HL-60 (cell line): Measurements from ENCODE around the gene ARPC1B.
"Not testable (repeated sequence)": the region's sequence is repeated elsewhere in the genome, so short reads cannot be mapped to it uniquely, and the experiment has no call there.

Source experiments
- DNase-seq, 2 experiments: peaks; one replicate each; pipeline ENCODE4 v3.0.0-alpha.2; 2010 to 2020; ENCODE audit warnings: low read depth in 1 of 2, low spot score in 1 of 2
- H3K27ac ChIP-seq: fragments of 250-450 bp; sonication (Bioruptor Pico); replicated peaks from 2 replicates; pipeline ENCODE4 v1.5.1; 2020; ENCODE audit warnings: mild to moderate bottlenecking, moderate library complexity
- H3K27me3 ChIP-seq: fragments of 250-450 bp; sonication (Bioruptor Pico); 2 replicates; pipeline ENCODE4 v1.5.1; 2021; ENCODE audit warnings: mild to moderate bottlenecking, moderate library complexity; ENCODE audit not compliant: insufficient read depth, poor library complexity, severe bottlenecking
- H3K4me3 ChIP-seq: replicated peaks from 2 replicates; pipeline ENCODE4 v1.5.1; 2011; ENCODE audit warnings: mild to moderate bottlenecking, control low read depth, low read length; ENCODE audit not compliant: insufficient read depth
- GABPA ChIP-seq: IDR thresholded peaks from 2 replicates; pipeline ENCODE4 v1.6.1; 2012; ENCODE audit warnings: low read depth
- POLR2AphosphoS5 ChIP-seq: IDR thresholded peaks from 2 replicates; pipeline ENCODE4 v1.6.1; 2012; ENCODE audit warnings: low read depth
- SPI1 ChIP-seq: IDR thresholded peaks from 2 replicates; pipeline ENCODE4 v1.6.1; 2012; ENCODE audit warnings: low read depth, mild to moderate bottlenecking, borderline replicate concordance
- TF ChIP-seq, protein P1 (sequence below): IDR thresholded peaks from one replicate; pipeline ENCODE4 v1.5.1; 2011; ENCODE audit warnings: low read length, control low read depth, inconsistent platforms; ENCODE audit not compliant: insufficient read depth
- TF ChIP-seq, protein P2 (sequence below): IDR thresholded peaks from 2 replicates; pipeline ENCODE4 v1.6.1; 2012; ENCODE audit warnings: low read depth; ENCODE audit not compliant: insufficient replicate concordance

Gene ARPC1B

DNA sequence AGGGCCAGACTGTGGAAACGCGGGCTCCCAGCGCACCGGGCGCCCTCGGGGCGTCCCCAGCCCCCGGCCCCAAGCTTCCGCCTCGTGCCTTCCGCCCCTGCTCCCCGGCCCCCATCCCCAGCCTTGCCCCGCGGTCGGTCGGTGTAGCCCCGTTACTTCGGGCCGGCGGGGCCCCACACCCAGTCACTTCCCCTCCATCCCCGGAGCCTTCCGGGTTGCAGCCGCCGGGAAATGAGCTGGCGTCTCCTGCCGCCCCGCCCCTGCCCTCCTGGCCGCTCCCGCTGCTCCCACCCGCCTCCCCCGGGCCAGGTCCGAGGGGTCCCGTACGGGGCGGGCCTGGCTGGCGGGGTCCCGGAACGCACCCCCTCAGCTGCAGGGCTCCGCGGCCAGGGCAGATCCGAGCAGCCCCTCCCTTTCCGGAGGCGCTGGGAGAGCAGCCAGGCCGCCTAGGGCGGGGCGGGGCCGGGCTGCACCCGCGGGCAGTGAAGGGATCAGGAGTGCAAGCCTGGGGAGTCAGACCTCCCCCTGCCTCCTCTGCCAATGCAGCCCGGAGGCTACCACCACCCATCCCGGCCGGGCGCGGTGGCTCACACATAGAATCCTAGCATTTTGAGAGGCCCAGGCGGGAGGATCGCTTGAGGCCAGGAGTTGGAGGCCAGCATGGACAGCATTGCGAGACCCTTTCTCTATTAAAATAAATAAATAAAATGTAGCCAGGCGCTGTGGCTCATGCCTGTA lies 709 bp downstream of the ARPC1B start:
- DNase-seq: peak in 1 of 2 experiments; percentile 73
- TF ChIP-seq, protein P1, sequence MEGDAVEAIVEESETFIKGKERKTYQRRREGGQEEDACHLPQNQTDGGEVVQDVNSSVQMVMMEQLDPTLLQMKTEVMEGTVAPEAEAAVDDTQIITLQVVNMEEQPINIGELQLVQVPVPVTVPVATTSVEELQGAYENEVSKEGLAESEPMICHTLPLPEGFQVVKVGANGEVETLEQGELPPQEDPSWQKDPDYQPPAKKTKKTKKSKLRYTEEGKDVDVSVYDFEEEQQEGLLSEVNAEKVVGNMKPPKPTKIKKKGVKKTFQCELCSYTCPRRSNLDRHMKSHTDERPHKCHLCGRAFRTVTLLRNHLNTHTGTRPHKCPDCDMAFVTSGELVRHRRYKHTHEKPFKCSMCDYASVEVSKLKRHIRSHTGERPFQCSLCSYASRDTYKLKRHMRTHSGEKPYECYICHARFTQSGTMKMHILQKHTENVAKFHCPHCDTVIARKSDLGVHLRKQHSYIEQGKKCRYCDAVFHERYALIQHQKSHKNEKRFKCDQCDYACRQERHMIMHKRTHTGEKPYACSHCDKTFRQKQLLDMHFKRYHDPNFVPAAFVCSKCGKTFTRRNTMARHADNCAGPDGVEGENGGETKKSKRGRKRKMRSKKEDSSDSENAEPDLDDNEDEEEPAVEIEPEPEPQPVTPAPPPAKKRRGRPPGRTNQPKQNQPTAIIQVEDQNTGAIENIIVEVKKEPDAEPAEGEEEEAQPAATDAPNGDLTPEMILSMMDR: no peak
- peak; percentile 74 for TF ChIP-seq SPI1
- H3K27ac ChIP-seq: peak overlapping the region; percentile 82

DNA sequence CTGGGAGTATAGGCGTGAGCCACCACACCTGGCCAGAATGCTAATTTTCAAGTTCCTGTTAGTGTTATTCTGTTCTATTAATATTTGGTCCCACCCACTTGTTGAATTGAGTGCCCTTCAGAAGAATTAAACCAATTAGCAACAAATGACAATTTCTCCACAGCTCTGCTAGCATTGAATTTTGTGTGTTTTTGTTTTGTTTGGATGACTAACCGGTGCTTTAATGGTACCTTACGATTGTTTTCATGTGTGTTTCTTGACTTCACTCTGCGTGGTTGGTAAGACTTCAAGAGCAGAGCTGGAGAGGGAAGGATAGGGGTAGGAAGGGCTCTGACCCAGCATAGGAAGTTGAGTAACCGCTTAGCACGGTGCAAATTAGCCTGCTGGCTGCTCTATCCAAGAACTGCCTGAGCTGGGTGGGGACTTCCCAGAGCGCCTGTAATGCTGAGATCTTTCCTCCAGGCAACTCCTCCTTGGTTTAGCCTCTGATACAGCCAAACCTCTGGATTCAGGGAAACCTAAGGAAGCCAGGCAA lies 4.6 kb downstream of the ARPC1B start:
- Histone ChIP-seq H3K27ac (peak overlapping the region; percentile 86), H3K27me3 (no peaks in the 10 kb centered on the region), H3K4me3 (peak overlapping the region; percentile 40)
- DNase-seq: peak; percentile 90 to 92
- TF ChIP-seq, protein P2, sequence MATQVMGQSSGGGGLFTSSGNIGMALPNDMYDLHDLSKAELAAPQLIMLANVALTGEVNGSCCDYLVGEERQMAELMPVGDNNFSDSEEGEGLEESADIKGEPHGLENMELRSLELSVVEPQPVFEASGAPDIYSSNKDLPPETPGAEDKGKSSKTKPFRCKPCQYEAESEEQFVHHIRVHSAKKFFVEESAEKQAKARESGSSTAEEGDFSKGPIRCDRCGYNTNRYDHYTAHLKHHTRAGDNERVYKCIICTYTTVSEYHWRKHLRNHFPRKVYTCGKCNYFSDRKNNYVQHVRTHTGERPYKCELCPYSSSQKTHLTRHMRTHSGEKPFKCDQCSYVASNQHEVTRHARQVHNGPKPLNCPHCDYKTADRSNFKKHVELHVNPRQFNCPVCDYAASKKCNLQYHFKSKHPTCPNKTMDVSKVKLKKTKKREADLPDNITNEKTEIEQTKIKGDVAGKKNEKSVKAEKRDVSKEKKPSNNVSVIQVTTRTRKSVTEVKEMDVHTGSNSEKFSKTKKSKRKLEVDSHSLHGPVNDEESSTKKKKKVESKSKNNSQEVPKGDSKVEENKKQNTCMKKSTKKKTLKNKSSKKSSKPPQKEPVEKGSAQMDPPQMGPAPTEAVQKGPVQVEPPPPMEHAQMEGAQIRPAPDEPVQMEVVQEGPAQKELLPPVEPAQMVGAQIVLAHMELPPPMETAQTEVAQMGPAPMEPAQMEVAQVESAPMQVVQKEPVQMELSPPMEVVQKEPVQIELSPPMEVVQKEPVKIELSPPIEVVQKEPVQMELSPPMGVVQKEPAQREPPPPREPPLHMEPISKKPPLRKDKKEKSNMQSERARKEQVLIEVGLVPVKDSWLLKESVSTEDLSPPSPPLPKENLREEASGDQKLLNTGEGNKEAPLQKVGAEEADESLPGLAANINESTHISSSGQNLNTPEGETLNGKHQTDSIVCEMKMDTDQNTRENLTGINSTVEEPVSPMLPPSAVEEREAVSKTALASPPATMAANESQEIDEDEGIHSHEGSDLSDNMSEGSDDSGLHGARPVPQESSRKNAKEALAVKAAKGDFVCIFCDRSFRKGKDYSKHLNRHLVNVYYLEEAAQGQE: no peak
- TF ChIP-seq POLR2AphosphoS5 (peak; percentile 45), SPI1 (peak; percentile 14; the same call in 1 of the 2 replicates), GABPA (no peak)
- TF ChIP-seq, protein P1: no peak

More for the DNA sequence above, 709 bp downstream of the ARPC1B start:
- Histone ChIP-seq H3K27me3 (no peaks in the 10 kb centered on the region), H3K4me3 (peak overlapping the region; percentile 83)

DNA sequence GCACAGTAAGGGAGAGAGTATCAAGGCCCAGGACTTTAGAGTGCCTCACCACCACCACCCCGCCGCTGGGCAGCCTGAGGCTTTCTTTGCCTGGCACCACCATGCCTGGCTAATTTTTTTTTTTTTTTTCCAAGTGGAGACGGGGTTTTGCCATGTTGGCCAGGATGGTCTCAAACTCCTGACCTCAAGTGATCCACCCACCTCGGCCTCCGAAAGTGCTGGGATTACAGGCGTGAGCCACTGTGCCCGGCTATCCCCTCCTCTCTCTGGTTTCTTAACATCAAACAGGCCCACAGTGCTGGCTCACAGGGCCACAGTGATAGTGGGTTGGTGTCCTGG lies 5.1 kb downstream of the ARPC1B start:
- H3K27ac ChIP-seq: peak overlapping the region; percentile 86
- H3K4me3 ChIP-seq: peak overlapping the region; percentile 40
- not testable (repeated sequence) for DNase-seq, H3K27me3 ChIP-seq

DNA sequence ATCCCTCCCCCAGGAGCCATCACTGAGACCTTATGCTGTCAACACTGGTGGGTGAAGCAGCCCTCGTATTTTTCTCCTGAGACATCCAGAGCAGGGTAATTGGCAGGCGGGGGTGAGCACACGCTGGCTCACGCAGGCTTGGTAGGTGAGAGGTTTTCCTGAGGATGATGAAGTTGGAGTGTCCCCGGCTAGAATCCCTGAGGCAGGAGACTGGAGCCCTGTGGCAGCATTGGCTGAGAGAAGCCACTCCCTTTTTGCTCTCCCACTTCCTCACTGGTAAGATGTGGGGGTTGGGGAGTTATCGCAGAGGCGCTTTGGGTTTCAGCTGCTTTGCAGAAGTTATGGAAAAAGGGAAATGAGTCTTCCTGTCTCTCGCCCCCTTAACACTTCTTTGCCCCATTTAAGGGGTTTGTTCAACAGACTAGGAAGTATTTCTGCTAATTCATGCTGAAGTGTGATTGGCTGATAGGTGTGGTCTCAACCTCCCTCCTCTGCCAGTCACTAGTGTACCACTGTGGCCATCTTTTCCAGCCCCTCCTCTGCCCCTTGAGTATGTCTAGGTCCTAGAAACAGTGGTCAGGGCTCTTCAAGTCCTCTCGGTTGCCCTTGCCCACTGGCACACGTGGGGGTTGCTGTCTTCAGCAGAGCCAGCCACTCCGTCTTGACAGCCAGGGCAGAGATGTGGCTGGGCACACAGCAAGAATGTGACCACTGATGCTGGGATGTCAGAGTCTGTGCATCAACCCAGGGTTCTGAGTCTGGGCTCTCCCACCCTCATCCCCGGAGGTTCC lies 5.7 kb downstream of the ARPC1B start:
- H3K27ac ChIP-seq: peak overlapping the region; percentile 86
- TF ChIP-seq, protein P2: no peak
- TF ChIP-seq, protein P1: no peak
- TF ChIP-seq POLR2AphosphoS5: peak; percentile 63
- no peak for TF ChIP-seq GABPA
- peak; percentile 99 for TF ChIP-seq SPI1
- DNase-seq: peak; percentile 90 to 96
- H3K27me3 ChIP-seq: no peaks in the 10 kb centered on the region
- peak overlapping the region; percentile 40 for H3K4me3 ChIP-seq
